DND-41 (cell line): ENCODE data around the gene C10orf95.

Experiments
- ATAC-seq: fragments of 200-7000 bp; cut with Tn5 transposase; 3 replicates; pipeline ENCODE4 v1.9.1; 2021; ENCODE audit warnings: low read depth; ENCODE audit not compliant: insufficient read depth
- DNase-seq: peaks from one replicate; pipeline ENCODE4 v3.0.0-alpha.2; 2020
- H2AFZ ChIP-seq: 2 replicates; pipeline ENCODE4 v1.6.0; 2012; ENCODE audit warnings: low read depth, low read length
- H3K27ac ChIP-seq: 2 replicates; pipeline ENCODE4 v1.5.1; 2012; ENCODE audit warnings: low read length, inconsistent platforms
- H3K27me3 ChIP-seq: fragments of 200-600 bp; sonication (generic); 2 replicates; pipeline ENCODE4 v1.6.0; 2012; ENCODE audit warnings: low read length, mild to moderate bottlenecking, inconsistent platforms; ENCODE audit not compliant: insufficient read depth, poor library complexity
- H3K36me3 ChIP-seq: 2 replicates; pipeline ENCODE4 v1.5.1; 2012; ENCODE audit warnings: low read length, inconsistent platforms; ENCODE audit not compliant: insufficient read depth
- H3K4me1 ChIP-seq: 2 replicates; pipeline ENCODE4 v1.5.1; 2012; ENCODE audit warnings: mild to moderate bottlenecking, low read length; ENCODE audit not compliant: insufficient read depth
- H3K4me2 ChIP-seq: 2 replicates; pipeline ENCODE4 v1.6.0; 2012; ENCODE audit warnings: mild to moderate bottlenecking, moderate library complexity, low read length, inconsistent platforms; ENCODE audit not compliant: insufficient read depth
- H3K4me3 ChIP-seq, 2 experiments: fragments of 200-600 bp in 1 of 2; shearing (Covaris generic) in 1 of 2; 2 replicates each; pipeline ENCODE4 v1.5.1; 2012 to 2016; ENCODE audit warnings: inconsistent platforms in 2 of 2, low read length in 2 of 2, mild to moderate bottlenecking in 2 of 2, low read depth in 1 of 2, moderate library complexity in 1 of 2
- H3K79me2 ChIP-seq: 2 replicates; pipeline ENCODE4 v1.6.0; 2012; ENCODE audit warnings: low read length, inconsistent platforms; ENCODE audit not compliant: insufficient read depth
- H3K9ac ChIP-seq: 2 replicates; pipeline ENCODE4 v1.6.0; 2012; ENCODE audit warnings: low read depth, mild to moderate bottlenecking, inconsistent platforms, low read length, moderate library complexity
- H3K9me3 ChIP-seq: 2 replicates; pipeline ENCODE4 v1.5.1; 2012; ENCODE audit warnings: low read length, moderate library complexity, mild to moderate bottlenecking, inconsistent platforms; ENCODE audit not compliant: insufficient read depth, severe bottlenecking
- H4K20me1 ChIP-seq: 2 replicates; pipeline ENCODE4 v1.6.0; 2012; ENCODE audit warnings: low read length; ENCODE audit not compliant: insufficient read depth
- CTCF ChIP-seq: IDR thresholded peaks from 2 replicates; pipeline ENCODE4 v1.5.1; 2012; ENCODE audit warnings: borderline replicate concordance, low read length, moderate library complexity, mild to moderate bottlenecking; ENCODE audit not compliant: poor library complexity, severe bottlenecking; ENCODE audit errors: extremely low read depth
- EZH2 ChIP-seq: IDR thresholded peaks from 3 replicates; pipeline ENCODE4 v1.6.1; 2012; ENCODE audit warnings: borderline replicate concordance, low read depth, mild to moderate bottlenecking, moderate library complexity, low read length, inconsistent platforms; ENCODE audit not compliant: severe bottlenecking

The C10orf95 gene

GRCh38 chr10:102429468-102429867 lies 21.9 kb downstream of the C10orf95 start:
- H3K36me3 ChIP-seq: peaks cover 13% of the 10 kb centered on the region
- no peak overlapping the region for H3K27ac ChIP-seq
- H3K9ac ChIP-seq: no peak overlapping the region
- H4K20me1 ChIP-seq: peaks cover 3% of the 10 kb centered on the region; the same call in 1 of the 2 replicates
- no peak overlapping the region for H2AFZ ChIP-seq
- H3K4me3 ChIP-seq: no peak overlapping the region
- peaks cover 23% of the 10 kb centered on the region for H3K79me2 ChIP-seq
- TF ChIP-seq EZH2 (no peak), CTCF (no peak)
- no peaks in the 10 kb centered on the region for H3K27me3 ChIP-seq
- no peak for ATAC-seq
- H3K9me3 ChIP-seq: no peaks in the 10 kb centered on the region
- peaks cover 30% of the 10 kb centered on the region for H3K4me1 ChIP-seq
- no peak for DNase-seq
- H3K4me2 ChIP-seq: no peak overlapping the region

GRCh38 chr10:102426803-102427287 lies 24.5 kb downstream of the C10orf95 start:
- DNase-seq (no peak), ATAC-seq (no peak)
- Histone ChIP-seq H3K27me3 (no peaks in the 10 kb centered on the region), H3K4me2 (no peak overlapping the region), H3K36me3 (peaks cover 34% of the 10 kb centered on the region), H2AFZ (no peak overlapping the region), H3K4me3 (no peak overlapping the region), H3K79me2 (peaks cover 23% of the 10 kb centered on the region), H3K9me3 (no peaks in the 10 kb centered on the region), H3K27ac (no peak overlapping the region), H3K9ac (no peak overlapping the region), H4K20me1 (peaks cover 9% of the 10 kb centered on the region; the same call in 1 of the 2 replicates), H3K4me1 (peaks cover 28% of the 10 kb centered on the region)
- TF ChIP-seq CTCF: no peak
- TF ChIP-seq EZH2: no peak

DNA sequence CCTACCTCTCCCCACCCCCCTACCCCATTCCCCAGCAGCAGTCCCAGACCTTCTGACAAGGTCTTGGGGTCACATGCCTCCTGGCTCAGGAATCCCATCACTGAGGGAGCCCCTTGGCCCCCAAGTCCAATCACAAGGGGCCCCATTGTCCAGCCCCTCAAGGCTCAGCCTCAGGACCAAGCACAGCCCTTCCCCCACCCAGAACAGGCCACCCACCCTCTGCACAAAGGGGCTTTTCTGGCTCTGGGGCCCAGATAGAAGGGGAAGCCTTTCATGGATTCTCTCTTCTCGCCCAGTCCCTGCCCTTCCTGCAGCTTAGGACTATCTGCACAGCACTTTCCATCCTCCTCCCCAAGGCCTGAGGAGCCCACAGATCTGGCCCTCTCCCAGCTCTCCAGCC lies 25.9 kb downstream of the C10orf95 start:
- Histone ChIP-seq H3K79me2 (peaks cover 14% of the 10 kb centered on the region), H4K20me1 (peaks cover 9% of the 10 kb centered on the region; the same call in 1 of the 2 replicates), H3K27me3 (no peaks in the 10 kb centered on the region), H3K36me3 (peaks cover 31% of the 10 kb centered on the region), H2AFZ (no peak overlapping the region), H3K27ac (no peak overlapping the region), H3K9ac (no peak overlapping the region), H3K4me1 (peaks cover 21% of the 10 kb centered on the region), H3K9me3 (no peaks in the 10 kb centered on the region), H3K4me2 (no peak overlapping the region), H3K4me3 (no peak overlapping the region)
- DNase-seq (no peak), ATAC-seq (no peak)
- TF ChIP-seq EZH2 (no peak), CTCF (no peak)

DNA sequence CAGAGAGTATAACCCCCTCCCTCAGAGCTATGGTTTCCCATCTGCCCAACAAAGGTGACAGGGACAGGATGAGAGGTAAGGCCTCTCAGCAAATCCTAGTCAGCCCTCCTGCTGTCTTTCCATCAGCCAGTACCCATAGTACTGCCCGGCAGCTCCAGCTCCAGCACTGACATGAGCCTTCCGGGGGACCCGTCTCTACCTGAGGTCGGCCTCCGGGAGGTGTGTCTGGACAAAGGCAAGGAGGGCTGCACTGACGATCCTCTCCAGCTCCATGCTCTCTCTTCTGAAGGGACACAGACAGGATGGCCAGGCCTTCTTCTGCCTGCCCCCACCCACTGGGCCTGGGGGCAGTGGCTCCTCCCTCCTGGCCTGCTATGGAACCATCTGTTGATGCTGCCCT lies 26.4 kb downstream of the C10orf95 start:
- H3K9ac ChIP-seq: no peak overlapping the region
- peaks cover 31% of the 10 kb centered on the region for H3K36me3 ChIP-seq
- H3K27ac ChIP-seq: no peak overlapping the region
- no peaks in the 10 kb centered on the region for H3K9me3 ChIP-seq
- H3K79me2 ChIP-seq: peaks cover 13% of the 10 kb centered on the region
- no peak for TF ChIP-seq CTCF
- TF ChIP-seq EZH2: no peak
- peaks cover 9% of the 10 kb centered on the region; the same call in 1 of the 2 replicates for H4K20me1 ChIP-seq
- no peak overlapping the region for H2AFZ ChIP-seq
- no peak overlapping the region for H3K4me3 ChIP-seq
- H3K4me2 ChIP-seq: no peak overlapping the region
- no peaks in the 10 kb centered on the region for H3K27me3 ChIP-seq
- ATAC-seq: no peak
- no peak for DNase-seq
- peaks cover 26% of the 10 kb centered on the region for H3K4me1 ChIP-seq
